GM20431 (cell line): ENCODE data around the gene HS2ST1.
"Not testable (repeated sequence)": the region's sequence is repeated elsewhere in the genome, so short reads cannot be mapped to it uniquely, and the experiment has no call there.

Source experiments
- in situ Hi-C: fragments of 300-500 bp; cut with MseI, MboI; formaldehyde crosslinking; loops from one replicate; pipeline ENCODE4 v1.15.0; 2020; ENCODE audit warnings: low sequenced_read_pairs; ENCODE audit not compliant: unreplicated experiment

HS2ST1 gene

DNA sequence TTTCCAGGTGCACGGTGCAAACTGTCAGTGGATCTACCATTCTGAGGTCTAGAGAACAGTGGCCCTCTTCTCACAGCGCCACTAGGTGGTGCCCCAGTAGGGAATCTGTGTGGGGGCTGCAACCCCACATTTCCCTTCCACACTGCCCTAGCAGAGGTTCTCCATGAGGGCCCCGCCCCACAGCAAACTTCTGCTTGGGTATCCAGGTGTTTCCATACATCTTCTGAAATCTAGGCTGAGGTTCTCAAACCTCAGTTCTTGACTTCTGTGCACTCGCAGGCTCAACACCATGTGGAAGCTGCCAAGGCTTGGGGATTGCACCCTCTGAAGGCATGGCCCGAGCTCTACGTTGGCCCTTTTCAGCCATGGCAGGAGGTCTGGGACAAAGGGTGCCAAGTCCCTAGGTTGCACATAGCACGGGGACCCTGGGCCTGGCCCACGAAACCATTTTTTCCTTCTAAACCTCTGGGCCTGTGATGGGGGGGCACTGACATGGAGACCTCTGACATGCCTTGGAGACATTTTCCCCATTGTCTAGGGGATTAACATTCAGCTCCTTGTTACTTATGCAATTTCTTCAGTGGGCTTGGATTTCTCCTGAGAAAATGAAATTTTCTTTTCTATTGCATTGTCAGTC lies 10.0 kb downstream of the HS2ST1 start:
- in situ Hi-C loops, result no loop called here

DNA sequence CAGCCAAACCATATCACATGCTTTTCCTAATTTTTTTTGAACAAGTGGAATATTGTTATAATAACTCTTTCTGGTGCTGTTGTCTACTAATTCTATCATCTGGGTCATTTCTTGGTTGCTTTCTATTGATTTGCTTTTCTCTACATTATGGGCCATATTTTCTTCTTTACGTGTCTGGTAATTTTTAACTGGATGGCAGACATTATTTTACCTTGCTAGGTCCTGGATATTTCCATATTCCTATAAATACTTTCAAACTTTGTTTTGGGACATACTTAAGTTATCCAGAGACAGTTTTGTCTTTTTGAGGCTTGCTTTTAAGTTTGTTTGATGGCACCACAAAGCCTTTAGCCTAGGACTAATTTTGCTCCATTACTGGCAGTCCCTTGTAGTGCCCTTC lies 11.3 kb downstream of the HS2ST1 start:
- in situ Hi-C loops, result no loop called here

DNA sequence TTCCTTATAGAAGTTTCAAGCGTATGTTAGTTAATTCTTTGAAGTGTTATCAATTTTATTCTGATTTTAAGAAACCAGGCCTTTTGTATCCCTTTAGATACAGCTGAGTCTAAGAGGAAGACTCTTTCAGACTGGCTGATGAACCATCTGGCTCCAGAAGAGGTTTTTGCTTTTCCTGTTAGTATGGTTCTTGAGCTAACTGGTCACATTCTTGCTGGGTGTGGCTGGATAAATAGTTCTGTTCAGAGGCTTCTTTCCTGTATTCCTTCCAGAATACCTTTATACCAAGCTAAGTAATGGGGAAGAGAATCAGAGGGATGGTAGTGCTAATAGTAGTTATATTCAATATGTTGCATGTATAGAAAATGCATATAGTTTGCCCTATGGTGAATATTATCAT lies 12.4 kb downstream of the HS2ST1 start:
- in situ Hi-C loops, result no loop called here

DNA sequence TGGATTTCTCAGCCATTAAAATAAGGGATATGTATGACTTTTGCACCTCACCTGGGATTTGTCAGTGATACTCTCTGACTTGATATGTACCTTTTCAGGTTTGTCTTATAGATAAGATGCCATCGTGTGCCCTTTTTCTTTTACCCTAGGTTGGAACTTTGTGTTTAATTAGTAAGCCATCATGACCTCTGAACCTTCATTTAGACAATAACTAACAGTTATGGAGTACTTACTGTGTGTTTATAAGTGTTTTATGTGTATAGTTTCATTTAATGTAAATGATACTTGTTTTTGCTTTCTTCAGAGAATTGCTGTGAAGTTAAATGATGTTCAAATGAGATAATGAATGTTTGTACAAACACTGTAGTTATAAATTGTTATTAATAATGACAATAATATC lies 14.4 kb downstream of the HS2ST1 start:
- in situ Hi-C loops, result no loop called here

DNA sequence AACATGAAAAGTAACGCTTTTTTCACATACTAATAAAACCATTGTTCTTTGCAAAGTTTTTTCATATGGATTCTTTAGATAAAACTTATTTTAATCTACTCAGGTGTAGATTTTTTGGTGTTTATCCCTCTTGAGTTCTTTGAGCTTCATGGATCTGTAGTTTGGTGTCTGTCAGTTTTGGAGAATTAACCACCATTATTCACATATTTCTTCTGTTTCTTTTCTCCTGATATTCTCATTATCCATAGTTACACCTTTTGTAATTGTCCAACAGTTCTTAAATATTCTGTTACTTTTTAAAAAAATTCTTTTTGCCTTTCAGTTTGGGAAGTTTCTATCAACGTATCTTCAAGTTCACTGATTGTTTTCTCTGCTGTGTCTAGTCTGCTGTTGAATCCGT lies 18.6 kb downstream of the HS2ST1 start:
- in situ Hi-C loops, result no loop called here

DNA sequence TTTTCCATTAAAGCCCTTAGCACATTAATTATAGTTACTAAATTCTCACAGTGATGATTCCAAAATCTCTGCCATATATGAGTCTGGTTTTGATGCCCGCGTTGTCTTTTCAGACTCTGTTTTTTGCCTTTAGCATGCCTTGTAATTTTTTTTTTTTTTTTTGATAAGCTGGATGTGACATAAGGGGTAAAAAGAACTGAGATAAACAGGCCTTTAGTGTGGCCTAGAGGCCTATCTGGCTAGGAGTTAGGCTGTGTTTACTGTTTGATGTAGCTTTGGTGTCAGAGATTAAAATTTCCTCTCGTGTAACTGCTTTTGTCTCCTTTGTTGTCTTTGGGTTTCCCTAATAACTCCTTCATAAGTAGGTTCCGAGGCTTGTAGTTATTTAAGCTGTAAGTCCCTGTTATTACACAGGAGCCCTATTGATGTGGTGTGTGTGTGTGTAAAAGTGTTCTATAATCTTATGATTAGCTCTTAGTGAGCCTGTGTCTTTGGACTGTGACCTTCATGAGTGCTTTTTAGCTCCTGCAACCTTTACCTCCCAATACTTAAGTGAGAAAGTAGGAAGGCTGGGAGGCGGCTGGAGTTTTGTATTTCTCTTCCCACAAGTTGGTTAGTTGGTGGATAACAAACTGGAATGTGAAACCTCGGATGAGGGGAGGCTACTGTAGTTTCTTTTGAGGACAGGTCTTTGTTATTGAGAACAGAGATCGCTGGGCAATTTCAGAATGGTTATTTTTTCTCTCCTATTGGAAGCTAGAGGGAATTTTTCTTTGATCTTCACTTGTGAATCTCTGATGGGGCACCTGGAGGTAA lies 19.3 kb downstream of the HS2ST1 start:
- in situ Hi-C loops, result no loop called here

DNA sequence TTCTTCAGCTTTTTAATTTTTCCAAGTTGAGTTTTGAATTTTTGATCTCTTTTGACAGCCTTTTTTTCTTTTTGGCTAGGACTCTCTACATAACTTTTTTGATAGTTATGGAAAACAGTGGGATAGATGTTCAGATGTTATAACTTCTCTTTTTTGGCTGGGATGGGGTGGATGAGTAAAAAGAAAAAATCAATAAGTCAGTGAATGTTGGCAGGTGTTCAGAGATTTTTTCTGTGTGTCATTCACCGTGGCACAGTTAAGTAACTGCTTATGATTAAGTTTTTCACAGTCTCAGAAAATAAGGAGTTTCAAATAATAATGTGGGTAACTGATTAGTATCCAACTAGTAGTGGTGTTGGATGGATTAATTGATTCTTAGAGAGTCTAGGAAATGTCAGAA lies 24.0 kb downstream of the HS2ST1 start:
- in situ Hi-C loops, result no loop called here

DNA sequence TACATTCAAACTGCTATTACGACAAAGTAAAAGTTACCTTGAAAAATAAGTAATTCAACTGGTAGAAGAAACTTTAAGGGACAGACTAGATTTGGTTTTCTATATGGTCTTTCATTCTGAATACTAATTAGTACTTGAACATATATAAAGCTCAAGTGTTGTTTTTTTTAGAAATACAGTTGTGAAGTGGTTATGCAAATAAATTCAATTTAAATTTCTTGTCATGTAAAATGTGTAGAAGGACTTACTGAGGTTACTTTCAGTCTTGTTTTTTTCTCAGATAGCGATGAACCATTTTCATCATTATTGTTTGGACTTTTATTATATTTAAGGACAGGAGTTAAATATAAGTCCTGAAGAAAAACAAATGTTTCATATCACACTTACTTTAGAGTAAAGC lies 24.4 kb downstream of the HS2ST1 start:
- in situ Hi-C loops, result no loop called here

DNA sequence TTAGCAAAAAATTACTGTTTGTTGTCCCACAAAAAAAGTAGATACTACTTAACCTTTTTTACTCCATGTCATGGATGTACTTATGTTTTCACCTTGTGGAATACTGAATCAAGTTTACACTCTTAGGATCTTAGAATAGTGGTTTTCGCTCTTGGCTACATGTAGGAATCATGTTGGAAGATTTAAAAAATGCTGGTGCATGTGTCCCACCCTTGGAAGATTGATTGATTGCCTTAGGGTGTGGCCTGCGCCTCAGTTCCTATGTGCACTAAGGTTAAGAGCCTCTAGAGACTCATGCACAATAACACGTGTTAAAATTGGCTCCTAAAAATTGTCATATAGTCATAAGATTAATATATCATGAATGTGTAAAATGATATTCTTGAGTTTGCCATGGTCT lies 25.0 kb downstream of the HS2ST1 start:
- in situ Hi-C loops, result no loop called here

DNA sequence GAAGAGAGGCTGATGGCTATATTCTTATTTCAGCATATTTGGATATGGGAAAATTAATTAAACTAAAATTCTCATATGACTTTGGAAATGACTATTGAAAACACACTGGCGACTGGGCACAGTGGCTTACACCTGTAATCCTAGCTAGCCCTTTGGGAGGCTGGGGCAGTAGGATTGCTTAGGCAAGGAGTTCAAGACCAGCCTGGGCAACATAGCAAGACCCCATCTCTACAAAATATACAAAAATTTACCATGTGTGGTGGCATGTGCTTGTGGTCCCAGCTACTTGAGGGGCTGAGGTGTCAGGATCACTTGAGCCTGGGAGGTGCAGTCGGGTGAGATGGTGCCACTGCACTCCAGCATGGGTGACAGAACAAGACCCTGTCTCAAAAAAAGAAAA lies 26.2 kb downstream of the HS2ST1 start:
- in situ Hi-C loops, result no loop called here

DNA sequence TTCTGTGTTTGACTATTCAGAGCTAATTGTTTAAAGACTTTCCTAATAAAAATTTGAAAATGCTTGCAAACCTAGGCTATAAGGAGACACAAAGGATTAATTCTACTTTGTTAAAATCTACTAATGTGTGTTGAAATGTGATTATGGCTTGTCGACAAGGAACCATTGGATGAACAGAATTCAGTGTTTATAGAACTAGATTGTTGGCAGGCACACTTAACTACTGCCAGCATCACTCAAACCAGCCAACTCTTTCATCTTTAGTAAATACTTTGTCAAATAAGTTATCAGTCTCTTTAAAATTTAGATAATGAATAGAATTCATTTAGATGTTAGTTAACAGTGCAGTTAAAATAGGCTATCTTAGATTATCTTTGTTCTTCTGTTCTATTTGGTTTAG lies 27.6 kb downstream of the HS2ST1 start:
- in situ Hi-C loops, result no loop called here

DNA sequence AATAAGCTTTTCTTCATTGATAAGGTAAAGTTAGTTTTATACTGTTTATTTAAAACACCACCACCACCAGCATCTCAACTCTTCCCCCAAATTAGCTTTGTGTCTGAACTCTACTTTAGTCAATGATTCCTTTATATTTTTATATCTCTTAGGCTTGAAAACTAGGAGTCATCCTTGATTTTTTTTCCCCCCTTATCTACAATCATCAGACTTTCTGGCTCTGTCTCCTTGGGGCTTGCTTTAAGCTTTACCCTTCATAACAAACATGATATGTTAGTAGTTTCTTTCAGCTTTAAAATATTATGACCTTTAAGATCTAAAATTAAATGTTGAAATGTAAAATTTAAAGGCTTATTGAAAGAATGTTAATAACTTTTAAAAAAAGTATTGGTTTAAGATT lies 28.3 kb downstream of the HS2ST1 start:
- in situ Hi-C loops, result no loop called here

DNA sequence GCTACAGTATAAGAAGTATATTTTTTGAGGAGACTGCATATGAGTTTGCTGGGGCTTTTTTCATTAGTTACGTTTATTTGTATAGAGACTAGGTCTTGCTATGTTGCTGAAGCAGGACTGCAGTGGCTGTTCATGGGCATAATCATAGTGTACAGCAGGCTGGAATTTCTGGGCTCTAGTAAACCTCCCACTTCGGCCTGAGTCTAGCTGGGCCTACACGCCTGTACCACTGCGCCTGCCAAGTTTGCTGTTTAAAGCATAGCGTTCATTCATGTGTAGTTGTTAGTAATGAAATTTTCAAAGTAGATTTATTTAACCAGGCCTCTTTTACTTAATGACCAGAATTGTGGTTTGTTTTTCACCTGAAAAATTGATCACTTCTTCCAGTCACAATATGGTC lies 33.8 kb downstream of the HS2ST1 start:
- in situ Hi-C loops, result no loop called here

DNA sequence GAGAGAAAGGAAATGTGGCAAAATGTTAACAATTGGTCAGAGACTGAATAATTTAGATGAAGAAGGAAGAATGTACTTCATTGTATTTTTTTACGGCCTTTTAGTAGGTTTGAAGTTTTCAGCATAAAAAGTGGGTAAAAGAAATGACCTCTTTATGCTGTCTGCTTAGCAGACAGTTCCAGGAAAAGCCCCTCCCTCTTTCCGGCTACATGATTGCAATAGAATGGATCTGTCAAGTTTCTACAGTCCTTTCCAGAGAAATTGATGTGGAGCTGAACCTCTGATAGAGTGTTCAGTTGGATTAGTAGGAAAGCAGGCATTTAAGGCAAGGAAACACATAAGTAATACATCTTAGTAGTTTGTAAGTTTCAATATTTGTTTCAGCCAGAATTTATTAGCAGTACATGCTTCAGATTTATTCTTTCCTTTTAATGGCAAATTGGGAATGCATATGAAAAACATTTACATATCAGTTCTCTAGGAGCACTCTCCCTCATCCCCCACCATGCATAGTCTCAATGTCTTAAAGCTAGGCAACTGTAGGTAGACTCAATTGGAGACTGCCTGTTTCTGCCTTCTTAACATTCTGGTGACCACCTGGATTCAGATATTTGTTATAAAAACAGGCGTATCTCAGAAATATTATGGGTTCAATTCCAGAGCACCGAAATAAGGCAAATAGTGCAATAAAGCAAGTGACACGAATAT lies 36.4 kb downstream of the HS2ST1 start:
- in situ Hi-C loops, result no loop called here

DNA sequence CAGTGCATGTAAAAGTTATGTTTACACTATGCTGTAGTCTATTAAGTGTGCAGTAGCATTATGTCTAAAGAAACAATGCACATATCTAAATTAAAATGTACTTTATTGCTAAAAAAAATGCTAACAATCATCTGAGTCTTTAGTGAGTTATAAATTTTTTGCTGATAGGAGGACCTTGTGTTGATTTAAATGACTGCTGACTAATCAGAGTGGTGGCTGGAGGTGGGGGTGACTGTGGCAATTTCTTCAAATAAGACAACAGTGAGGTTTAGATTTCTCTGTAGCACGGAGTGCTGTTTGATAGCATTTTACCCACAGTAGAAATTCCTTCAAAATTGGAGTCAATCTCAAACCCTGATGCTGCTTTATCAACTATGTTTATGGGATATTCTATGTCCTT lies 37.0 kb downstream of the HS2ST1 start:
- in situ Hi-C loops, result no loop called here

DNA sequence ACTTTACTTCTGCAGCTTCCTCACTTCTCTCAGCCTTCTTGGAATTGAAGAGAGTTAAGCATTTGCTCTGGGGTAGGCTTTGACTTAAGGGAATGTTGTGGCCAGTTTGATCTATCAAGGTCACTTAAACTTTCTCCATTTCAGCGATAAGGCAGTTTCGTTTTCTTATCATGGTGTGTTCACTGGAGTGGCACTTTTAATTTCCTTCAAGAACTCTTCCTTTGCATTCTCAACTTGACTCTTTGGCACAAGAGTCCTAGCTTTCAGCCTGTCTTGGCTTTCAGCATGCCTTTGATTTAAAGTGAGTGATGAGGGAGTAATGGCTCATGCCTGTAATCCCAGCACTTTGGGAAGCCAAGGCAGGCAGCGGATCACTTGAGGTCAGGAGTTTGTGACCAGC lies 38.7 kb downstream of the HS2ST1 start:
- in situ Hi-C loops, result no loop called here

DNA sequence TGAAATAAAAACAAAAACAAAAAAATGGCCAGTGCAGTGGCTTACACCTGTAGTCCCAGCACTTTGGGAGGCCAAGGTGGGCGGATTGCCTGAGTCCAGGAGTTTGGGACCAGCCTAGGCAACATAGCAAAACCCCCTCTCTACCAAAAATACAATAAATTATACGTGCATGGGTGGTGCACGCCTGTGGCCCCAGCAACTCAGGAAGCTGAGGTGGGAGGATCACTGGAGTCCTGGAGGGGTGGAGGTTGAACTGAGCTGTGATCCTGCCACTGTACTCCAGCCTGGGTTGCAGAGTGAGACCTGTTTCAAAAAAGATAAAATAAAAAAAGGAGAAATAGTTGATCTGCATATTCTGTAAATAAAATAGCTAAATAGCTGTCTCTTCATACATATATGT lies 41.2 kb downstream of the HS2ST1 start:
- in situ Hi-C loops, result no loop called here

DNA sequence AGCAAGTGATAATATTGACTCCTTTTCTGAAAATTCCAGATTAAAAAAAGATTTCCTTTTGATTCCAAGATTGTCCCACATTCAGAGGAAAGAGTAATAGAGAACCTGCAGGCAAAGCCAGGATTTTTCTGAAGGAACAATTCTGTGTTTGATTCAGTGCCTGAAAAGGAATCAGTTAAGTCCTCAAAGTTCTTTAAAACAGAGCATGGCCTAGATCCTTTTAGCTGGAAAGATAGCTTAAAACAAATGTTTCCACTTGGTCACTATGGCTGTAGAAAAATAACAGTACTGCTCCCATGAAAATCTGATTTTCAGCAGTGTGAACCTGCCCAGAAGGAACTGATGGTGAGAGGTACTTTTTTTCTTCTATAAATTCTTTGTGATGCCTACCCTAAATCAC lies 41.8 kb downstream of the HS2ST1 start:
- in situ Hi-C loops, result no loop called here

DNA sequence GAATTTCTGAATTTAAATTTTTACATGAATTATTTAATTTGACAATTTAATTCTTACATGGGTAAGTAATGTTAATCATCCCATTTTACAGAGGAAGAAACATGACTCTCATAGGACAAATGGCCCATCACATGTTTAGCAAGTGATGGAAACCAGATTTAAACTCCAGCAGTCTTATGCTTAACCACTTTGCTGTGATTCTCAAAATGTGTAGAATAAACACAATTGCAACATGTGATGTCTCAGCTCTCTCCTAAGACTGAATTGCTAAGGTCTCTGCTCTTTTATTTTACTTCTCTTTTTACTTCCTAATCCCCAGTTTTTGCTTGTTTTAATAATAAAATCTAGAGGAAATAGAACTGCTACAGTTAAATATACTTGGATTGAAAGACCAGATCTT lies 42.8 kb downstream of the HS2ST1 start:
- in situ Hi-C loops, result no loop called here

DNA sequence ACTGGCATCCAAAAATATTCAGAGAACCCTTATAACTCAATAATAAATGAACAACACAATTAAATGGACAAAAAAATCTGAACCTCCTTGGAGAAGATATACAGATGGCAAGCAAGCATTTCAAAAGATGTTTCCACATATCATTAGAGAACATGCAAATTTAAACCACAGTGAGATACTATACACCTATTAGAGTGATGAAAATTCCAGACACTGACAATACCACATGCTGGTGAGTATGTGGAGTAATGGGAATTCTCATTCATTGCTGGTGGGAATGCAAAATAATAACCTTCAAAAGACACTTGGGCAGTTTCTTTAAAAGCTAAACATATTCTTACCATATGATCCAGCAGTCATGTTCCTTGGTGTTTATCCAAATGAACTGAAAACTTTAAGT lies 46.1 kb downstream of the HS2ST1 start:
- in situ Hi-C loops, result no loop called here

DNA sequence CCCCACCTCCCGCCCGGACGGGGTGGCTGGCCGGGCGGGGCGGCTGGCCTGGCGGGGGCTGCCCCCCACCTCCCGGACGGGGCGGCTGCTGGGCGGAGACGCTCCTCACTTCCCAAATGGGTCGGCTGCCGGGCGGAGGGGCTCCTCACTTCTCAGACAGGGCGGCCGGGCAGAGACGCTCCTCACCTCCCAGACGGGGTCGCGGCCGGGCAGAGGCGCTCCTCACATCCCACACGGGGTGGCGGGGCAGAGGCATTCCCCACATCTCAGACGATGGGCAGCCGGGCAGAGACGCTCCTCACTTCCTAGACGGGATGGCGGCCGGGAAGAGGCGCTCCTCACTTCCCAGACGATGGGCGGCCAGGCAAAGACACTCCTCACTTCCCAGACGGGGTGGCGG lies 49.4 kb downstream of the HS2ST1 start:
- in situ Hi-C loops, result not testable (repeated sequence)
